Endothelial cell of umbilical vein (primary cell): ENCODE measurements around the gene PDE6B. TPM values are rescaled to one million over a fixed set of nuclear protein-coding genes. Genes with fewer than 3 reads are reported as not detected.

Source experiments
- BruUV-seq: library from RNA; stranded (reverse); fragments of 400-500 nt; replicated peaks from 2 replicates; lab custom pipeline; 2021; lab: Mats Ljungman, UMichigan
- CTCF ChIA-PET: fragments of 300-600, 350-600 bp; sonication (Branson Sonifier 250); formaldehyde crosslinking; loops from one replicate; lab custom pipeline; 2021; ENCODE audit warnings: antibody characterized with exemption, inconsistent platforms; lab: Charles Lee
- POLR2A ChIA-PET: fragments of 300-600, 350-600 bp; sonication (Branson Sonifier 250); formaldehyde crosslinking; loops from one replicate; lab custom pipeline; 2021; ENCODE audit warnings: antibody characterized with exemption, inconsistent platforms; lab: Charles Lee
- DNase-seq: peaks from one replicate; pipeline ENCODE4 v3.0.0-alpha.2; 2011; ENCODE audit warnings: low read depth, low spot score
- FAIRE-seq: peaks from 2 replicates; lab custom pipeline; 2011; peaks lifted over from hg19 to GRCh38; lab: Jason Lieb, UNC
- H2AFZ ChIP-seq: 2 replicates; pipeline ENCODE4 v1.6.0; 2012; ENCODE audit warnings: low read depth, low read length, control low read depth, inconsistent platforms
- H3K27ac ChIP-seq: 2 replicates; pipeline ENCODE4 v1.5.1; 2011; ENCODE audit warnings: low read depth, mild to moderate bottlenecking, control low read depth, low read length, moderate library complexity; ENCODE audit not compliant: insufficient read depth
- H3K27me3 ChIP-seq, 2 experiments: 2 replicates each; pipeline versions ENCODE4 v1.6.0 to v1.6.1; 2011; ENCODE audit warnings: low read length in 2 of 2, mixed read lengths in 1 of 2; ENCODE audit not compliant: control insufficient read depth in 2 of 2, insufficient read depth in 2 of 2
- H3K36me3 ChIP-seq, 2 experiments: 2 replicates in 1 of 2; 3 replicates in 1 of 2; pipeline ENCODE4 v1.5.1; 2011; ENCODE audit warnings: low read length in 2 of 2, mild to moderate bottlenecking in 1 of 2, moderate library complexity in 1 of 2; ENCODE audit not compliant: control insufficient read depth in 2 of 2, insufficient read depth in 2 of 2; ENCODE audit errors: extremely low read depth in 1 of 2
- H3K4me1 ChIP-seq: 3 replicates; pipeline ENCODE4 v1.5.1; 2011; ENCODE audit warnings: mild to moderate bottlenecking, low read length; ENCODE audit not compliant: control insufficient read depth, insufficient read depth; ENCODE audit errors: extremely low read depth
- H3K4me2 ChIP-seq: 2 replicates; pipeline ENCODE4 v1.6.1; 2011; ENCODE audit warnings: low read length, control low read depth, mixed read lengths; ENCODE audit not compliant: insufficient read depth
- H3K4me3 ChIP-seq, 3 experiments: fragments of 200-600 bp in 1 of 3; sonication (generic), shearing (Covaris generic) in 1 of 3; replicated peaks in 1 of 3; 2 replicates each; pipeline ENCODE4 v1.5.1; 2011 to 2016; ENCODE audit warnings: control low read depth in 3 of 3, low read length in 3 of 3, mild to moderate bottlenecking in 2 of 3, inconsistent platforms in 1 of 3, low read depth in 1 of 3, moderate library complexity in 1 of 3; ENCODE audit not compliant: insufficient read depth in 1 of 3
- H3K79me2 ChIP-seq: 2 replicates; pipeline ENCODE4 v1.6.0; 2012; ENCODE audit warnings: low read length, inconsistent platforms; ENCODE audit not compliant: control insufficient read depth, insufficient read depth
- H3K9ac ChIP-seq: replicated peaks from 2 replicates; pipeline ENCODE3; 2011; ENCODE audit warnings: low read length, control low read depth; ENCODE audit not compliant: insufficient read depth; ENCODE audit errors: extremely low read depth
- H3K9me1 ChIP-seq: replicated peaks from 3 replicates; pipeline ENCODE4 v1.6.0; 2011; ENCODE audit warnings: mild to moderate bottlenecking, low read length; ENCODE audit not compliant: control insufficient read depth, insufficient read depth; ENCODE audit errors: extremely low read depth
- H3K9me3 ChIP-seq: replicated peaks from 2 replicates; pipeline ENCODE4 v1.5.1; 2012; ENCODE audit warnings: low read length, inconsistent platforms; ENCODE audit not compliant: control insufficient read depth, insufficient read depth
- H4K20me1 ChIP-seq: replicated peaks from 2 replicates; pipeline ENCODE3; 2011; ENCODE audit warnings: mild to moderate bottlenecking, low read length; ENCODE audit not compliant: control insufficient read depth, insufficient read depth; ENCODE audit errors: extremely low read depth
- EZH2 ChIP-seq: IDR thresholded peaks from 2 replicates; pipeline ENCODE4 v1.6.1; 2012; ENCODE audit warnings: borderline replicate concordance, low read depth, mild to moderate bottlenecking, moderate library complexity, low read length, inconsistent platforms; ENCODE audit not compliant: severe bottlenecking
- FOS ChIP-seq: IDR thresholded peaks from 2 replicates; pipeline ENCODE4 v1.6.1; 2011; ENCODE audit warnings: mild to moderate bottlenecking, low read length, moderate library complexity, borderline replicate concordance; ENCODE audit not compliant: insufficient read depth
- GATA2 ChIP-seq: IDR thresholded peaks from 2 replicates; pipeline ENCODE4 v1.7.0; 2011; ENCODE audit warnings: low read depth, mild to moderate bottlenecking, moderate library complexity, mixed read lengths, low read length; ENCODE audit not compliant: insufficient read length, insufficient read depth
- JUN ChIP-seq: IDR thresholded peaks from 2 replicates; pipeline ENCODE4 v1.6.1; 2011; ENCODE audit warnings: borderline replicate concordance, low read depth; ENCODE audit not compliant: insufficient read length, insufficient read depth
- MYC ChIP-seq: IDR thresholded peaks from one replicate; pipeline ENCODE4 v1.6.1; 2011; ENCODE audit warnings: mild to moderate bottlenecking, low read depth, low read length
- POLR2A ChIP-seq: IDR thresholded peaks from 2 replicates; pipeline ENCODE4 v1.6.1; 2012; ENCODE audit warnings: low read depth, mild to moderate bottlenecking, control low read depth, low read length
- POLR2AphosphoS5 ChIP-seq: IDR thresholded peaks from 2 replicates; pipeline ENCODE4 v1.6.1; 2012; ENCODE audit warnings: low read depth, mild to moderate bottlenecking, control low read depth, low read length, moderate library complexity; ENCODE audit not compliant: insufficient read depth
- dilution Hi-C: fragments of 300-500 bp; cut with MboI; formaldehyde crosslinking; loops from one replicate; pipeline ENCODE4 v1.15.0; 2019; ENCODE audit warnings: low sequenced_read_pairs; ENCODE audit not compliant: extremely low pct_ligation_motif_present
- intact Hi-C: fragments of 100-400 bp; cut with micrococcal nuclease; formaldehyde crosslinking; loops from one replicate; pipeline ENCODE4 v1.10.0; 2022
- polyA plus RNA-seq, 4 experiments: library from polyadenylated mRNA; depleted of rRNA in 3 of 4; stranded (reverse) in 3 of 4; unstranded in 1 of 4; fragments of >200 nt; gene quantifications; 2 replicates each; pipeline versions ENCODE4 v1.2.1 to v1.2.3, GENCODE V29; 2011 to 2012; ENCODE audit warnings: missing spikeins in 1 of 4
- total RNA-seq: library from RNA; stranded (reverse); gene quantifications from 2 replicates; pipeline ENCODE4 v1.2.3, GENCODE V29; 2021
- TF ChIP-seq, protein P1 (sequence below), 2 donors: IDR thresholded peaks; 1 replicate in 1 of 2; 2 replicates in 1 of 2; pipeline ENCODE4 v1.5.1; 2011; ENCODE audit warnings: low read length in 2 of 2, mild to moderate bottlenecking in 2 of 2, moderate library complexity in 2 of 2, control low read depth in 1 of 2, inconsistent platforms in 1 of 2, low read depth in 1 of 2; ENCODE audit not compliant: insufficient read depth in 1 of 2; ENCODE audit errors: extremely low read depth in 1 of 2
- TF ChIP-seq, protein P2 (sequence below): IDR thresholded peaks from 2 replicates; pipeline ENCODE4 v1.6.1; 2011; ENCODE audit not compliant: insufficient read depth, insufficient read length

The PDE6B gene
- total and polyA plus RNA-seq, 2 donors (not counting 3 experiments of a cell fraction or from before 2014, with no cell fraction given) = 0.77 to 1.8 TPM

DNA sequence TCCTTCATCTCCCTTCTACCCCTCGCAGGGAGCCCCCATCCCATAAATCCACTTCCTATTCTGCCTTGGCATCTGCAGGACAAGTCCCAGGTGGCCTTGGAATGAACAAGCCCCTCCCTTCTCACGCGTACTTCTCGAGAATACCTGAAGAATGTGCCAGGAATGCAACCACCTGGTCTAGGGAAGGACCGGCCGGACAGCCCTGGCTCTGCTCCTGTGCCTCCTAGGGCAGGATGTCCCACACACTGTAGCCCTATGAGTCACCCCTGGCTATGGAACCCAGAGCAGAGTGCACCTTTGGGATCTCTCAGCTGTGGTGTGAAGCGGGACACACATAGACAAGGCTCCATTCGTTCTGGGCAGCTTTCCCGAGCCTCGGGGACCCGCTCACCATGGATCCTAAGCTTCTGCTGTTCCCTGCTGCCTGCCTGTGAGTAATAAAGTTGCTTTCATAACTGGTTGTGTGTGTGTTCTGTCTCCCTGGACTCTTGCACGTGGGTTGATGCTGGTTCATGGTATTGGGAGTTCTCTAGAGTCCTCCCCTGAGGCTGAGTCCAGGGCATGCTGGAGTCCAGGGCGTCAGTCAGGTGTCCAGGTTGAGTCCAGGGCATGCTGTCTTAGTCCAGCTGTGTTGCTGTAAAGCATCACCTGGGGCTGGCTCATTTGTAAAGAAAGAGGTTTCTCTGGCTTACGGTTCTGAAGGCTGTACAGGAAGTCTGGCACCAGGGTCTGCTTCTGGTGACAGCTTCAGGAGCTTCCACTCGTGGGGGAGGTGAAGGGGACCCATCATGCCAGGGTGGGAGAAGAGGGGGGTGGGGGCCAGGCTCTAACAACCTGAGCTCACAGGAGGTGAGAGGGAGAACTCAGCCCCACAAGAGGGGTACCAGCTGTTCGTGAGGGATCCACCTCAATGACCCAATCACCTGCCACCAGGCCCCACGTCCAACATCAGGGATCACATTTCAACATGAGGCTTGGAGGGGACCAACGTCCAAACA, 7.4 kb upstream of the PDE6B start:
- no TSS peak for BruUV-seq
- Histone ChIP-seq H3K4me3 (no peak overlapping the region), H3K79me2 (no peaks in the 10 kb centered on the region), H3K36me3 (no peaks in the 10 kb centered on the region), H2AFZ (no peak overlapping the region), H4K20me1 (no peaks in the 10 kb centered on the region), H3K9me3 (no peaks in the 10 kb centered on the region), H3K9me1 (no peaks in the 10 kb centered on the region), H3K4me1 (no peaks in the 10 kb centered on the region), H3K4me2 (no peak overlapping the region), H3K27ac (no peak overlapping the region), H3K9ac (no peak overlapping the region), H3K27me3 (no peaks in the 10 kb centered on the region)
- dilution Hi-C loops (no loop called here), intact Hi-C loops (no loop called here)
- ChIA-PET POLR2A (no interaction called here), CTCF (no interaction called here)
- FAIRE-seq (no peak), DNase-seq (no peak)
- no peak for TF ChIP-seq JUN
- TF ChIP-seq MYC = no peak
- no peak for TF ChIP-seq POLR2A
- no peak for TF ChIP-seq GATA2
- TF ChIP-seq, protein P1, sequence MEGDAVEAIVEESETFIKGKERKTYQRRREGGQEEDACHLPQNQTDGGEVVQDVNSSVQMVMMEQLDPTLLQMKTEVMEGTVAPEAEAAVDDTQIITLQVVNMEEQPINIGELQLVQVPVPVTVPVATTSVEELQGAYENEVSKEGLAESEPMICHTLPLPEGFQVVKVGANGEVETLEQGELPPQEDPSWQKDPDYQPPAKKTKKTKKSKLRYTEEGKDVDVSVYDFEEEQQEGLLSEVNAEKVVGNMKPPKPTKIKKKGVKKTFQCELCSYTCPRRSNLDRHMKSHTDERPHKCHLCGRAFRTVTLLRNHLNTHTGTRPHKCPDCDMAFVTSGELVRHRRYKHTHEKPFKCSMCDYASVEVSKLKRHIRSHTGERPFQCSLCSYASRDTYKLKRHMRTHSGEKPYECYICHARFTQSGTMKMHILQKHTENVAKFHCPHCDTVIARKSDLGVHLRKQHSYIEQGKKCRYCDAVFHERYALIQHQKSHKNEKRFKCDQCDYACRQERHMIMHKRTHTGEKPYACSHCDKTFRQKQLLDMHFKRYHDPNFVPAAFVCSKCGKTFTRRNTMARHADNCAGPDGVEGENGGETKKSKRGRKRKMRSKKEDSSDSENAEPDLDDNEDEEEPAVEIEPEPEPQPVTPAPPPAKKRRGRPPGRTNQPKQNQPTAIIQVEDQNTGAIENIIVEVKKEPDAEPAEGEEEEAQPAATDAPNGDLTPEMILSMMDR (IDR thresholded peaks at IDR 0.05; ENCODE audit: extremely low read depth in 1 of 2, insufficient read depth in 1 of 2, low read depth in 1 of 2, low read length in 2 of 2) = no peak
- TF ChIP-seq, protein P2, sequence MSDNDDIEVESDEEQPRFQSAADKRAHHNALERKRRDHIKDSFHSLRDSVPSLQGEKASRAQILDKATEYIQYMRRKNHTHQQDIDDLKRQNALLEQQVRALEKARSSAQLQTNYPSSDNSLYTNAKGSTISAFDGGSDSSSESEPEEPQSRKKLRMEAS = no peak
- TF ChIP-seq EZH2 = no peak
- TF ChIP-seq POLR2AphosphoS5 = no peak
- TF ChIP-seq FOS = no peak
